GM12875 (cell line): ENCODE measurements around the gene MED7.

Source experiments
- H3K4me3 ChIP-seq: one replicate; pipeline ENCODE4 v1.5.1; 2011; ENCODE audit warnings: low read depth, low read length, control low read depth
- TF ChIP-seq, protein P1 (sequence below): IDR thresholded peaks from 2 replicates; pipeline ENCODE4 v1.5.1; 2011; ENCODE audit warnings: low read depth, mild to moderate bottlenecking, control low read depth, inconsistent platforms, low read length, moderate library complexity, borderline replicate concordance; ENCODE audit not compliant: insufficient read depth

MED7 gene

DNA sequence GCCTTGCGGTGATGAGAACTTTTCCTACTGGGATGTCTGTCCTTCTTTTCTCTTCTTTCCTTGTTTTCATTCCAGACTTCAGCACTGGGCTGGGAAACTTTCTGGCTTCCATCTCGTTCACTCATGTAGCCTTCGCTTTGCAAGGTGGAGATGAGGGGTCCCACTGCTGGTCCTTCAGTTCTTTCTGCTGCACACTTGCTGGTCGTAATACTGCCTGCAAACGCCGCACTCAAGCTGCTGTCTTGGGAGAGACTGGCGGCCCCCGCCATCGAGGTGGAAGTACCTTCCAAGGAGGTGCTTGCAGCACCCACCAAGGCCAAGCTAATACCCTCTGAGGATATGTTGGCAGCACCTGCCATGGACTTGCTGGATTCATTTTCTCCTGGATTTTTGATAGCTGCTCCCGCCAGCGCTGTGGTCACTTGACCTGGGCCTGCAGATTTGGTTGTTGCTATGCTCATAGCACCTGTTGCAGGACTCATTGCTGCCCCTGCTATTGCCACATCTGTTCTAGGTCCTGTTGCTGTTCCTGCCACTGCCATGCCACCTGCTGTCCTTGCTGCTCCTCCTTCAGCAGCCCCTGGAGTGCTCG, 20.4 kb upstream of the MED7 start:
- no peak overlapping the region for H3K4me3 ChIP-seq
- TF ChIP-seq, protein P1, sequence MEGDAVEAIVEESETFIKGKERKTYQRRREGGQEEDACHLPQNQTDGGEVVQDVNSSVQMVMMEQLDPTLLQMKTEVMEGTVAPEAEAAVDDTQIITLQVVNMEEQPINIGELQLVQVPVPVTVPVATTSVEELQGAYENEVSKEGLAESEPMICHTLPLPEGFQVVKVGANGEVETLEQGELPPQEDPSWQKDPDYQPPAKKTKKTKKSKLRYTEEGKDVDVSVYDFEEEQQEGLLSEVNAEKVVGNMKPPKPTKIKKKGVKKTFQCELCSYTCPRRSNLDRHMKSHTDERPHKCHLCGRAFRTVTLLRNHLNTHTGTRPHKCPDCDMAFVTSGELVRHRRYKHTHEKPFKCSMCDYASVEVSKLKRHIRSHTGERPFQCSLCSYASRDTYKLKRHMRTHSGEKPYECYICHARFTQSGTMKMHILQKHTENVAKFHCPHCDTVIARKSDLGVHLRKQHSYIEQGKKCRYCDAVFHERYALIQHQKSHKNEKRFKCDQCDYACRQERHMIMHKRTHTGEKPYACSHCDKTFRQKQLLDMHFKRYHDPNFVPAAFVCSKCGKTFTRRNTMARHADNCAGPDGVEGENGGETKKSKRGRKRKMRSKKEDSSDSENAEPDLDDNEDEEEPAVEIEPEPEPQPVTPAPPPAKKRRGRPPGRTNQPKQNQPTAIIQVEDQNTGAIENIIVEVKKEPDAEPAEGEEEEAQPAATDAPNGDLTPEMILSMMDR: no peak

DNA sequence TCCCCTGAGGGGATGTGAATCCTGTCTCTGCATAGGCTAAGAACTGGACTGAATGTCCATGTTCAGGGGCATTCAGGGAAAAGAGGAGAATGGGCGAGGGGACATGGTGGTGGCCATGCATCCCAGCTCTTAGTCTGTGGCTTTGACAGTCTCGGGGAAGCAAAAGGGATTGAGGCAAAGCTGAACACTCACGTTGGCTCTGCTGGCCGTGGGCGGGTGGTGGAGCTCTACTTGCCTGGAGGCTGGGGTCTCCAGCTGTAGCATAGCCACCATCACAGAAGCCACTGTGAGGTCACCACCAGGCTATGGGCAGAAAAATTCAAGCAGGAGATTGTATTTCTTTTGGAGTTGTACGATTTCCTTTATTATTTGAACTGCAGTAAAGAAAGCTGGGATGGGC, 19.3 kb upstream of the MED7 start:
- no peak overlapping the region for H3K4me3 ChIP-seq
- TF ChIP-seq, protein P1: no peak

DNA sequence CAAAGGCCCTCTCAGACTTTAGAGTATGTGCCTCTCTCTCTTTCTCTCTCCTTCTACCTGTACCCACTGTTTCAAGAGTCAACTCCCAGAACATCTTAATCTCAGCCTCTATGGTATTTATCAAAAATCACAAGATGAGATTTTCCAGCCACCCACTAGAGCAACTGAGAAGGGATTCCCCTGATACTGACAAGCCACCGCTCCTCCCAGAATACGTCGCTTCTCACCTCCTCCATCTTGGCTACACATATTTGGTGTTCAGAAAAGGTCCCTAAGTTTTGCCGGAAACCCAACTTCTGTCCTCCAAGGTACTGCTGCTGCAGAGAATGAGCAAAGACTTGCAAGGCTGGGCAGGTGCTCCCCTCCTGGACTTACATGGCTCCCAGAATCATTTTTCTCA, 17.3 kb upstream of the MED7 start:
- no peak overlapping the region for H3K4me3 ChIP-seq
- TF ChIP-seq, protein P1: no peak

DNA sequence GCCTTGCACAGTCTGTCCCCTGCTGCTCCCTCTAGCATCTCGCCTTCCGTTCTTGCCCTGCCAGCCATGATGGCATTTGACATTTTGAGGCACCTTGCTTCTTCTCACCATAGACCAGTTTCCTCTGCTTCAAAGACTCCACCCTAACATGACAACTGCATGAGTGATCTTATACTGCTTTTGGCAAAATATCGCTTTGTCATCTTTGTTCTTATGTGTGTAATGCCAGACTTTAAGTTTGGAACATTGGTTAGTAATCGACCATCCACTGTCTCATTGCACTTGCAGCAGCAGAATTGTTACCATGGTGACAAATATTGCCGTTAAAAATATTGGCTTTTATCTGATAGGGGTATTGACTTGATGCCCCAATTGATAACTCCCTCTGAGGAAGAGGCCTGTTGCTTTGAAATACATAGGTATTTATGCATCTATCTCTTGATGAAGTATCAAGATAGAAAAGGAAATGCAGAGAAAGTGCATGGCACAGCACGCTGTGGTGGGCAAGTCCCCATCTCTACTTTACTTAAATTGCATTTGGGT, 16.6 kb upstream of the MED7 start:
- H3K4me3 ChIP-seq: no peak overlapping the region
- TF ChIP-seq, protein P1: no peak

DNA sequence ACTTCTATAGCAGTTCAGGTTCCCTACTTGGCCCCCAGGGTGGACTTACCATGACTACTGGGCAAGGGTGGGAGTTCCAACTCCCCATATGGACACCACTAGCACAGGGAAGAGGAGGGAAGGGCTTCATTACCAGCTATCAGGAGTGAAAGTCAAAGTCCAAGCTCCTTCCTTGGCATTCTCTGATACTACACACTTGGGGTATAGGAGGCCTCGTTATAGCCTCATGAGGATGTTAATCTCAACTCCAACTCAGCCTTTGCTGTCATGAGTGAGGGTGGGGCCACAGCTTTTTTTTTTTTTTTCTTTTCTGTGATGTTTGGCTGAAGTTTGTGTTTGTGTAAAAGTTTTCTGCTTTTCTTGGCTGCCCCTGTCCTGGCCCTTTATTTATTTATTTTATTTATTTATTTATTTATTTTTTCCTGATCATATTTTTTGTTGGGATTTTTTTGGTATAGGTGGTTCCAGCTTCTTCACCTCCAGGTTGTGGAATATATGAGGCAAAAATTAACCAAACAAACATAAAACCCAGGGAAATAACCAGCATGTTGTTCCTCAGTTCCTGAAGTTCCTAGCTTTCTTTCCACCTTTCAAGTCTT, 14.7 kb upstream of the MED7 start:
- TF ChIP-seq, protein P1: no peak
- no peak overlapping the region for H3K4me3 ChIP-seq

DNA sequence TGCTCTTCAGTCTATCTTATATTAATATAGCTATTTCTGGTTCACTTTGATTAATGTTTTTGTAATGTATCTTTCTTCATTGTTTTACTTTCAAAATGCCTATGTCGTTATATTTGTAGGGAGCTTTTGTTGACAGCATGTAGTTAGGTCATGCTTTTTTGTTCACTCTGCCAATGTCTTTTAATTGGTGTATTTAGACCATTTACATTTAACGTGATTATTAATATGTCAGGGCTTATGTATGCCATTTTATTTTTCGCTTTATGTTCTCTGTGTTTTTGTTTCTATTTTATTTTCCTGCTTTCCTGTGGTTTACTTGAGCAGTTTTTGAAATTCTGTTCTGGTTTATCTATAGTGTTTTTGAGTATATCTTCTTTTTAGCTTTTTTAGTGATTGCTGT, 12.6 kb upstream of the MED7 start:
- TF ChIP-seq, protein P1: no peak

DNA sequence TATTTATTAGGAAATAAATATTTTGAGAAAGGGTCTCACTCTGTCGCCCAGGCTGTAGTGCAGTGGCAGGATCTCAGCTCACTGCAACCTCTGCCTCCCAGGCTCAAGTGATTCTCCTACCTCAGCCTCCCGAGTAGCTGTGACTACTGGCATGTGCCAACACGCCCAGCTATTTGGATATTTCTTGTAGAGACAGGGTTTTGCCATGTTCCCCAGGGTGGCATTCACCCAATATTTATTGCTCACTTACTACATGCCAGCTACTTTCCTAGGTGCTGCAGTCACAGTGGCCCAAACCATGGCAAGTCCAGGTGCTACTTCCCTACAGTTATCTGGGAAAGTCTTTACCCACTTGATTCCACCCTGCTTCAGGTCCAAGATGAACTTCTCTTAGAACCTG, 8.3 kb upstream of the MED7 start:
- no peak overlapping the region for H3K4me3 ChIP-seq
- TF ChIP-seq, protein P1: no peak

More for the DNA sequence above, 12.6 kb upstream of the MED7 start:
- no peak overlapping the region for H3K4me3 ChIP-seq
